ENCODE measurements around the gene NT5DC4.
"Not testable (repeated sequence)": the region's sequence is repeated elsewhere in the genome, so short reads cannot be mapped to it uniquely, and the experiment has no call there.

NT5DC4 gene

DNA sequence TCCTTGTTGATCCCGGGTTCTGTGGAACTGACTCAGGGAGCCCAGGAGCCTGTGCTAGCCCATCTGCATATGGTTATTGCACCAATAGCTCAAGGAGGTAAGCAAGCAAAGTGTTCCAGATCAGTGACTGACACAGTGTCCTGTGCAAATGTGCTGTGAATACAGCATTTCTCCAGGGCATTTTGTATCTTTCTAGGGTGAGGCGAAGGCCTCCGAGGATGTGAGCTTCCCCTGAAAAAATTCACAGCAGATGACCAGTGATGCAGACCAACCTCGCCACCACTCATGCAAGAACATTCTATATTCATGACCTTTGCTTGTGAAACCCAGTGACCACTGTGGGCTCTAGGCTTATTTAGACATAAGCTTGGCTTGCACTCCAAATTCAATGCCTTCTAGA lies 15.2 kb upstream of the NT5DC4 start:
- Histone ChIP-seq H3K27me3 (ENCODE audit: insufficient read depth, poor library complexity, severe bottlenecking) (no peaks in the 10 kb centered on the region), H3K4me3 (replicated peaks; ENCODE audit: insufficient read depth, low read length) (no peak overlapping the region), H3K27ac (replicated peaks) (peak overlapping the region; percentile 66)
- TF ChIP-seq POLR2AphosphoS5 (IDR thresholded peaks at IDR 0.05; ENCODE audit: low read depth) (no peak), GABPA (IDR thresholded peaks at IDR 0.05; ENCODE audit: low read depth) (no peak), SPI1 (IDR thresholded peaks at IDR 0.05; ENCODE audit: borderline replicate concordance, low read depth) (no peak)
- TF ChIP-seq, protein P1, sequence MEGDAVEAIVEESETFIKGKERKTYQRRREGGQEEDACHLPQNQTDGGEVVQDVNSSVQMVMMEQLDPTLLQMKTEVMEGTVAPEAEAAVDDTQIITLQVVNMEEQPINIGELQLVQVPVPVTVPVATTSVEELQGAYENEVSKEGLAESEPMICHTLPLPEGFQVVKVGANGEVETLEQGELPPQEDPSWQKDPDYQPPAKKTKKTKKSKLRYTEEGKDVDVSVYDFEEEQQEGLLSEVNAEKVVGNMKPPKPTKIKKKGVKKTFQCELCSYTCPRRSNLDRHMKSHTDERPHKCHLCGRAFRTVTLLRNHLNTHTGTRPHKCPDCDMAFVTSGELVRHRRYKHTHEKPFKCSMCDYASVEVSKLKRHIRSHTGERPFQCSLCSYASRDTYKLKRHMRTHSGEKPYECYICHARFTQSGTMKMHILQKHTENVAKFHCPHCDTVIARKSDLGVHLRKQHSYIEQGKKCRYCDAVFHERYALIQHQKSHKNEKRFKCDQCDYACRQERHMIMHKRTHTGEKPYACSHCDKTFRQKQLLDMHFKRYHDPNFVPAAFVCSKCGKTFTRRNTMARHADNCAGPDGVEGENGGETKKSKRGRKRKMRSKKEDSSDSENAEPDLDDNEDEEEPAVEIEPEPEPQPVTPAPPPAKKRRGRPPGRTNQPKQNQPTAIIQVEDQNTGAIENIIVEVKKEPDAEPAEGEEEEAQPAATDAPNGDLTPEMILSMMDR (IDR thresholded peaks at IDR 0.05; ENCODE audit: insufficient read depth, low read length), result no peak
- TF ChIP-seq, protein P2, sequence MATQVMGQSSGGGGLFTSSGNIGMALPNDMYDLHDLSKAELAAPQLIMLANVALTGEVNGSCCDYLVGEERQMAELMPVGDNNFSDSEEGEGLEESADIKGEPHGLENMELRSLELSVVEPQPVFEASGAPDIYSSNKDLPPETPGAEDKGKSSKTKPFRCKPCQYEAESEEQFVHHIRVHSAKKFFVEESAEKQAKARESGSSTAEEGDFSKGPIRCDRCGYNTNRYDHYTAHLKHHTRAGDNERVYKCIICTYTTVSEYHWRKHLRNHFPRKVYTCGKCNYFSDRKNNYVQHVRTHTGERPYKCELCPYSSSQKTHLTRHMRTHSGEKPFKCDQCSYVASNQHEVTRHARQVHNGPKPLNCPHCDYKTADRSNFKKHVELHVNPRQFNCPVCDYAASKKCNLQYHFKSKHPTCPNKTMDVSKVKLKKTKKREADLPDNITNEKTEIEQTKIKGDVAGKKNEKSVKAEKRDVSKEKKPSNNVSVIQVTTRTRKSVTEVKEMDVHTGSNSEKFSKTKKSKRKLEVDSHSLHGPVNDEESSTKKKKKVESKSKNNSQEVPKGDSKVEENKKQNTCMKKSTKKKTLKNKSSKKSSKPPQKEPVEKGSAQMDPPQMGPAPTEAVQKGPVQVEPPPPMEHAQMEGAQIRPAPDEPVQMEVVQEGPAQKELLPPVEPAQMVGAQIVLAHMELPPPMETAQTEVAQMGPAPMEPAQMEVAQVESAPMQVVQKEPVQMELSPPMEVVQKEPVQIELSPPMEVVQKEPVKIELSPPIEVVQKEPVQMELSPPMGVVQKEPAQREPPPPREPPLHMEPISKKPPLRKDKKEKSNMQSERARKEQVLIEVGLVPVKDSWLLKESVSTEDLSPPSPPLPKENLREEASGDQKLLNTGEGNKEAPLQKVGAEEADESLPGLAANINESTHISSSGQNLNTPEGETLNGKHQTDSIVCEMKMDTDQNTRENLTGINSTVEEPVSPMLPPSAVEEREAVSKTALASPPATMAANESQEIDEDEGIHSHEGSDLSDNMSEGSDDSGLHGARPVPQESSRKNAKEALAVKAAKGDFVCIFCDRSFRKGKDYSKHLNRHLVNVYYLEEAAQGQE (IDR thresholded peaks at IDR 0.05; ENCODE audit: insufficient replicate concordance, low read depth), result no peak
- DNase-seq (ENCODE audit: low read depth in 1 of 2, low spot score in 1 of 2), result no peak

- TF ChIP-seq SPI1 (IDR thresholded peaks at IDR 0.05; ENCODE audit: borderline replicate concordance, low read depth), result peak; percentile 25; the same call in 1 of the 2 replicates
- TF ChIP-seq, protein P1 (IDR thresholded peaks at IDR 0.05; ENCODE audit: insufficient read depth, low read length), result no peak
- TF ChIP-seq, protein P2 (IDR thresholded peaks at IDR 0.05; ENCODE audit: insufficient replicate concordance, low read depth), result no peak
- peak; percentile 98 for TF ChIP-seq POLR2AphosphoS5 (IDR thresholded peaks at IDR 0.05; ENCODE audit: low read depth)
- no peak for TF ChIP-seq GABPA (IDR thresholded peaks at IDR 0.05; ENCODE audit: low read depth)
- Histone ChIP-seq H3K4me3 (replicated peaks; ENCODE audit: insufficient read depth, low read length) (no peak overlapping the region), H3K27me3 (ENCODE audit: insufficient read depth, poor library complexity, severe bottlenecking) (no peaks in the 10 kb centered on the region), H3K27ac (replicated peaks) (peak overlapping the region; percentile 66)
- DNase-seq (ENCODE audit: low read depth in 1 of 2, low spot score in 1 of 2), result peak; percentile 77 to 92
Measured at GRCh38 chr2:112706170-112706664, 14.6 kb upstream of the NT5DC4 start.

- H3K27ac ChIP-seq (replicated peaks), result peak overlapping the region; percentile 66
- not testable (repeated sequence) for H3K27me3 ChIP-seq (ENCODE audit: insufficient read depth, poor library complexity, severe bottlenecking); DNase-seq (ENCODE audit: low read depth in 1 of 2, low spot score in 1 of 2); H3K4me3 ChIP-seq (replicated peaks; ENCODE audit: insufficient read depth, low read length)
Measured at GRCh38 chr2:112706947-112707346, 13.9 kb upstream of the NT5DC4 start.

GRCh38 chr2:112708968-112709367 lies 11.9 kb upstream of the NT5DC4 start:
- Histone ChIP-seq H3K4me3 (replicated peaks; ENCODE audit: insufficient read depth, low read length) (no peak overlapping the region), H3K27ac (replicated peaks) (peak overlapping the region; percentile 66), H3K27me3 (ENCODE audit: insufficient read depth, poor library complexity, severe bottlenecking) (no peaks in the 10 kb centered on the region)
- TF ChIP-seq, protein P1 (IDR thresholded peaks at IDR 0.05; ENCODE audit: insufficient read depth, low read length), result no peak
- TF ChIP-seq GABPA (IDR thresholded peaks at IDR 0.05; ENCODE audit: low read depth) (no peak), POLR2AphosphoS5 (IDR thresholded peaks at IDR 0.05; ENCODE audit: low read depth) (no peak), SPI1 (IDR thresholded peaks at IDR 0.05; ENCODE audit: borderline replicate concordance, low read depth) (no peak)
- TF ChIP-seq, protein P2 (IDR thresholded peaks at IDR 0.05; ENCODE audit: insufficient replicate concordance, low read depth), result no peak
- no peak for DNase-seq (ENCODE audit: low read depth in 1 of 2, low spot score in 1 of 2)

Data from HL-60 (cell line).